GM12891 (cell line): Measurements from ENCODE around the gene ADD2.

Experiments used
- POLR2A ChIP-seq: IDR thresholded peaks from 2 replicates; pipeline ENCODE4 v1.6.1; 2011; ENCODE audit warnings: low read depth, low read length, control low read depth
- POLR2AphosphoS5 ChIP-seq: IDR thresholded peaks from 2 replicates; pipeline ENCODE4 v1.6.1; 2011; ENCODE audit warnings: low read depth, low read length, control low read depth
- TAF1 ChIP-seq: IDR thresholded peaks from 2 replicates; pipeline ENCODE4 v1.6.1; 2011; ENCODE audit warnings: low read depth, low read length, control low read depth

- TF ChIP-seq TAF1 (no peak), POLR2AphosphoS5 (no peak), POLR2A (no peak)
Measured at GRCh38 chr2:70702711-70703395, 65.1 kb downstream of the ADD2 start.
